SK-N-MC (cell line): ENCODE measurements around the gene ATP5ME.

Source experiments
- EZH2 ChIP-seq: fragments of 200-600 bp; sonication (generic); IDR thresholded peaks from one replicate; pipeline ENCODE4 v1.6.1; 2017; ENCODE audit warnings: antibody characterized with exemption
- FOXP2 ChIP-seq: optimal IDR thresholded peaks from 2 replicates; pipeline ENCODE3; 2011; ENCODE audit warnings: mild to moderate bottlenecking, moderate library complexity; ENCODE audit not compliant: insufficient read depth; ENCODE audit errors: extremely low read length, control extremely low read depth
- POLR2AphosphoS5 ChIP-seq: IDR thresholded peaks from 2 replicates; pipeline ENCODE4 v1.6.1; 2012; ENCODE audit warnings: mild to moderate bottlenecking, low read depth, low read length, borderline replicate concordance

DNA sequence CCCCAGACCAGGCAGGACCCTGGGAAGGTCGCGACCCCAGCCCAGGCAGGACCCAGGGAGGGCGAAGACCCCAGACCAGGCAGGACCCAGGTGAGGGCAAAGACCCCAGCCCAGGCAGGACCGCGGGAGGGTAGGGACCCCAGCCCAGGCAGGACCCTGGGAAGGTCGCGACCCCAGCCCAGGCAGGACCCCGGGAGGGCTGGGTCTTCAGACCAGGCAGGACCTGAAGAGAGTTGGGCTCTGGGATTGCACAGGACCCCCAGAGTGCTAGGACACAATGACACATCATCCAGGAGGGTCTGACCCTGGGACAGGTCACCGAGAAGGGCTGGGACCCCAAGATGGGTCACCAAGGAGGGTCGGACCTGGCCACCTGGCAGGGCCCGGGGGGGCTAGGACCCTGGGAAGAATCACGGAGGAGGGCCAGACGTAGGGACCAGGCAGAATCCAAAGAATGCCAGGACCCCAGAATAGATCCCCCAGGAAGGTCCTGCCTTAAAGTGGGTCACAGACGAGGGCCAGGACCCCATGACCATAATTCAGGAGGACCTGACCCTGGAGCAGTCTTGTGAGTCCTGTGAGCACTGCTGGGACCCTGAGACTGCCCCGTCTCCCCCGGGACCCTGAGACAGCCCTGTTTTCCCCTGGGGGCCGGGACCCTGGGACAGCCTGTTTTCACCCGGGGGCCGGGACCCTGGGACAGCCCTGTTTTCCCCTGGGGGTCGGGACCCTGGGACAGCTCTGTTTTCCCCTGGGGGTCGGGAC is 32.9 kb upstream of the ATP5ME start:
- TF ChIP-seq EZH2 = no peak
- TF ChIP-seq POLR2AphosphoS5 = no peak
- TF ChIP-seq FOXP2 = no peak
